ENCODE measurements around the gene REPS1.

The REPS1 gene

GRCh38 chr6:138873191-138873590 is 114.9 kb downstream of the REPS1 start:
- H3K4me3 ChIP-seq (ENCODE audit: low read length), result no peak overlapping the region
- H3K4me1 ChIP-seq (ENCODE audit: control insufficient read depth, insufficient read depth, low read length), result peaks cover 13% of the 10 kb centered on the region
- no peaks in the 10 kb centered on the region for H3K27me3 ChIP-seq (replicated peaks; ENCODE audit: control insufficient read depth, insufficient read depth, low read length)
- no peak overlapping the region for H3K9ac ChIP-seq (ENCODE audit: low read length)
- no peaks in the 10 kb centered on the region for H3K36me3 ChIP-seq (ENCODE audit: control insufficient read depth, insufficient read depth, low read length, severe bottlenecking)
- DNase-seq (ENCODE audit: low read depth), result no peak
- no peaks in the 10 kb centered on the region for H3K9me3 ChIP-seq (ENCODE audit: control insufficient read depth, low read length)

DNA sequence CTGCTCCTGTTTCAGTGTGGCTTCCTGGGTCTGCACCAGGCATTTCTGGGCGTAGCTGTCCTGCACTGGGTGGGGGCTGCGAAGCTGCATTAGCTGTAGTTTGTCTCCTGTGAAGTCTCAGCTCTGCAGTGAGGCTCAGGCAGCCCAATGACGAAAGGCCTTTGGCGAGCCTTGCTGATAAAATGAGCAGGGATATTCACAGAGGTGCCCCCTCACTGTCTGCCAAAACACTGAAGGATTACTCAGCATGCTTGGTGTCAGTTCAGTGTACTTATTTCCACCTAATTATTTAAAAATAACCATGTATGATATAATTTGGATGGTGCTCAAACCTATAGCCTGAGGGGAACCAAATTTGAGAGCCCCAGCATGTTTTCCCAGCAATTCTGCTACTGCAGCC is 118.7 kb downstream of the REPS1 start:
- Histone ChIP-seq H3K4me1 (ENCODE audit: control insufficient read depth, insufficient read depth, low read length) (peaks cover 8% of the 10 kb centered on the region), H3K9me3 (ENCODE audit: control insufficient read depth, low read length) (no peaks in the 10 kb centered on the region), H3K4me3 (ENCODE audit: low read length) (no peak overlapping the region), H3K9ac (ENCODE audit: low read length) (no peak overlapping the region), H3K27me3 (replicated peaks; ENCODE audit: control insufficient read depth, insufficient read depth, low read length) (no peaks in the 10 kb centered on the region), H3K36me3 (ENCODE audit: control insufficient read depth, insufficient read depth, low read length, severe bottlenecking) (no peaks in the 10 kb centered on the region)
- no peak for DNase-seq (ENCODE audit: low read depth)

- no peak for DNase-seq (ENCODE audit: low read depth)
These were observed 119.9 kb downstream of the REPS1 start for GRCh38 chr6:138868181-138868580.

GRCh38 chr6:138865480-138866109 is 122.5 kb downstream of the REPS1 start:
- H3K9me3 ChIP-seq (ENCODE audit: control insufficient read depth, low read length), result no peaks in the 10 kb centered on the region
- DNase-seq (ENCODE audit: low read depth), result no peak
- H3K36me3 ChIP-seq (ENCODE audit: control insufficient read depth, insufficient read depth, low read length, severe bottlenecking), result no peaks in the 10 kb centered on the region
- H3K4me1 ChIP-seq (ENCODE audit: control insufficient read depth, insufficient read depth, low read length), result peaks cover 8% of the 10 kb centered on the region
- H3K9ac ChIP-seq (ENCODE audit: low read length), result no peak overlapping the region
- H3K27me3 ChIP-seq (replicated peaks; ENCODE audit: control insufficient read depth, insufficient read depth, low read length), result no peaks in the 10 kb centered on the region
- H3K4me3 ChIP-seq (ENCODE audit: low read length), result no peak overlapping the region

More at GRCh38 chr6:138868181-138868580, 119.9 kb downstream of the REPS1 start:
- no peak overlapping the region for H3K9ac ChIP-seq (ENCODE audit: low read length)
- peaks cover 8% of the 10 kb centered on the region for H3K4me1 ChIP-seq (ENCODE audit: control insufficient read depth, insufficient read depth, low read length)
- H3K36me3 ChIP-seq (ENCODE audit: control insufficient read depth, insufficient read depth, low read length, severe bottlenecking), result no peaks in the 10 kb centered on the region
- no peaks in the 10 kb centered on the region for H3K9me3 ChIP-seq (ENCODE audit: control insufficient read depth, low read length)
- H3K27me3 ChIP-seq (replicated peaks; ENCODE audit: control insufficient read depth, insufficient read depth, low read length), result no peaks in the 10 kb centered on the region
- H3K4me3 ChIP-seq (ENCODE audit: low read length), result no peak overlapping the region

DNA sequence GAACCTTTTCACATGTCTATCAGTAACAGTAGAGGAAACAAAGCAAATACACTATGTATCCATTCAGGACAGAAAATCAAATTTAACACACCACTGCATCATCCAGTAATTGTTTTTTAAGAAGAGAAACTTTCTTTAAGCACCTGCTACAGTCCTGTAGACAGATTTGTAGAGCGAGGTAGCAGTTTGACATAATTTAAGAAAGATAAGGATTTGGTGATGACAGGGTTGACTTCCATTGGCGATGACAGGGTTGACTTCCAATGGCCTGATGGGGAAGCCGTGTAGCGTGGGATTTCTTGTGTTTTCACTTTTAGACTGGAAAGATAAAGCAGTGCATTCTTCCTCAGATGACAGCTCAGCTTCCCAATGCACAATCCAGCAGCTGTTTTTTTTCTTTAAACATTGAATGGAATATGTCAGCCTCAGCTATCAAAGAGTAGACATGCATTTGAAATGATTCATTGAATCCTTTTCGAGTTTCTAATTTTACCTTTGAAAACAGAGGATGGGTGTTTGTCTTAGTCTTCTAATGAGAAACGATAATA is 123.6 kb downstream of the REPS1 start:
- H3K4me3 ChIP-seq (ENCODE audit: low read length), result no peak overlapping the region

DNA sequence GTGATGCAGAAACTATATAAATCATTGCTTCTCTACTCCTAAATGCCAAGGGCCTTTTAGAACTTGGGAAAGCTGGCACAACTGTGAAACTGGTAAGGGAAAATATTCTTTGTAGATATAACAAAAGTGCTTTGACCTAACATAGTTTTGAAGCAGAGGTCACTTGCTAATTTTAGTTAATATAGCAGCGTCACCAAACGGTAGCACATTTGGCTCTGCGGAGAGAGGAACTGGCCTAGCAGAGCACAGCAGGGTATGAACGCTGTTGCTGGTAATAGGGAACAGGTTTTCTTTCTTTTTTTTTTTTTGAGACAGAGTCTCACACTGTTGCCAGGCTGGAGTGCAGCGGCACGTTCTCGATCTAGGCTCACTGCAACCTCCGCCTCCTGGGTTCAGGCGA is 124.7 kb downstream of the REPS1 start:
- Histone ChIP-seq H3K4me1 (ENCODE audit: control insufficient read depth, insufficient read depth, low read length) (no peaks in the 10 kb centered on the region), H3K27me3 (replicated peaks; ENCODE audit: control insufficient read depth, insufficient read depth, low read length) (no peaks in the 10 kb centered on the region), H3K36me3 (ENCODE audit: control insufficient read depth, insufficient read depth, low read length, severe bottlenecking) (no peaks in the 10 kb centered on the region), H3K4me3 (ENCODE audit: low read length) (no peak overlapping the region), H3K9me3 (ENCODE audit: control insufficient read depth, low read length) (no peaks in the 10 kb centered on the region), H3K9ac (ENCODE audit: low read length) (no peak overlapping the region)
- DNase-seq (ENCODE audit: low read depth), result no peak

More for the DNA sequence above, 123.6 kb downstream of the REPS1 start:
- Histone ChIP-seq H3K4me1 (ENCODE audit: control insufficient read depth, insufficient read depth, low read length) (peaks cover 3% of the 10 kb centered on the region), H3K27me3 (replicated peaks; ENCODE audit: control insufficient read depth, insufficient read depth, low read length) (no peaks in the 10 kb centered on the region), H3K9ac (ENCODE audit: low read length) (no peak overlapping the region), H3K9me3 (ENCODE audit: control insufficient read depth, low read length) (no peaks in the 10 kb centered on the region), H3K36me3 (ENCODE audit: control insufficient read depth, insufficient read depth, low read length, severe bottlenecking) (no peaks in the 10 kb centered on the region)
- DNase-seq (ENCODE audit: low read depth), result no peak

DNA sequence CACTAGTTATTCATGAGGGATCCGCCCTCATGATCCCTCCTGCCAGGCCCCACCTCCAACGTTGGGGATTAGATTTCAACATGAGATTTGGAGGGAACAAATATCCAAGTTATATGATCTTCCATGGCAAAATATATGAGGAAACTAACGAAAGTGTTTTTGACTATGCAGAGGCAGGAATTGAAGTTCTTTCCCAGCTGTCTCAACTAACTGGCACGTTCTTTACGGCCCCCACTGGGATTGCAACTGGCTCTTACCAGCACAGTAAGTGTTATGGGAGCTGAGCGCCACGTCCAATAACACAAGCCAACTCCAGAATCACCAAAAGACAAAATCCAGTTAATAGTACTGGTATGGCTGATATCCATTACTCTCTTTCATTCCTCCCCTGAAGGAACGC is 125.6 kb downstream of the REPS1 start:
- Histone ChIP-seq H3K9ac (ENCODE audit: low read length) (no peak overlapping the region), H3K27me3 (replicated peaks; ENCODE audit: control insufficient read depth, insufficient read depth, low read length) (no peaks in the 10 kb centered on the region), H3K36me3 (ENCODE audit: control insufficient read depth, insufficient read depth, low read length, severe bottlenecking) (no peaks in the 10 kb centered on the region), H3K4me3 (ENCODE audit: low read length) (no peak overlapping the region), H3K4me1 (ENCODE audit: control insufficient read depth, insufficient read depth, low read length) (no peaks in the 10 kb centered on the region), H3K9me3 (ENCODE audit: control insufficient read depth, low read length) (no peaks in the 10 kb centered on the region)
- DNase-seq (ENCODE audit: low read depth), result no peak

DNA sequence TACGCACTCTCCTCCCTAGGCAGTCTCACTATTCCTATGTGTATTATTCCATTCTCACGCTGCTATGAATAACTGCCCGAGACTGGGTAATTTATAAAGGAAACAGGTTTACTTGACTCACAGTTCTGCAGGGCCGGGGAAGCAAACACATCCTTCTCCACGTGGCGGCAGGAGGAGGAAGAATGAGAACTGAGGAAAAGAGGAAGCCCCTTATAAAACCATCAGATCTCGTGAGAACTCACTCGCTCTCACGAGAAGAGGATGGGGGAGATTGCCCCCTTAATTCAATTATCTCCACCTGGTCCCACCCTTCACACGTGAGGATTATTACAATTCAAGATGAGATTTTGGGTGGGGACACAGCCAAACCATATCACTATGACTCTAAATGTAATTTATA is 130.3 kb downstream of the REPS1 start:
- H3K4me3 ChIP-seq (ENCODE audit: low read length), result no peak overlapping the region
- H3K36me3 ChIP-seq (ENCODE audit: control insufficient read depth, insufficient read depth, low read length, severe bottlenecking), result no peaks in the 10 kb centered on the region
- no peaks in the 10 kb centered on the region for H3K4me1 ChIP-seq (ENCODE audit: control insufficient read depth, insufficient read depth, low read length)
- H3K27me3 ChIP-seq (replicated peaks; ENCODE audit: control insufficient read depth, insufficient read depth, low read length), result no peaks in the 10 kb centered on the region
- no peak for DNase-seq (ENCODE audit: low read depth)
- H3K9ac ChIP-seq (ENCODE audit: low read length), result no peak overlapping the region
- no peaks in the 10 kb centered on the region for H3K9me3 ChIP-seq (ENCODE audit: control insufficient read depth, low read length)

DNA sequence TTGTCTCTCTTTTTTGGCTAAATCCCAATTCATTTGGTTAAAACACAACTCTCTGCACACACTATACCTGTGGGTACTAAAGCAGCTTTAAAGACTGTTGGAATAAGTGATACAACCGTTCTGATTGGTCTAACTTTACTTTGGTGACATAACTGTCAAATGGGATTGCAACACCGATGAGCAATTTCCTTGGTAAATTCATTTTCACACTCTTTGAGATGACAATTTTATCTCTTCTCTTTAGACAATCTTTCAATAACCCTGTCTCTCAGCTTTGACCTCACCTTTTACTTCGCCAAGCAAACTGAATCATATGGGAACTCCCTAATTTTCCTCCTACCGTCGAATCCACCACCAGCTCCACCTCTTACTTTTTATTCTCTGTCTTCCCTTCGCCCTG is 131.4 kb downstream of the REPS1 start:
- Histone ChIP-seq H3K4me1 (ENCODE audit: control insufficient read depth, insufficient read depth, low read length) (no peaks in the 10 kb centered on the region), H3K4me3 (ENCODE audit: low read length) (no peak overlapping the region), H3K36me3 (ENCODE audit: control insufficient read depth, insufficient read depth, low read length, severe bottlenecking) (no peaks in the 10 kb centered on the region), H3K27me3 (replicated peaks; ENCODE audit: control insufficient read depth, insufficient read depth, low read length) (no peaks in the 10 kb centered on the region), H3K9me3 (ENCODE audit: control insufficient read depth, low read length) (no peaks in the 10 kb centered on the region), H3K9ac (ENCODE audit: low read length) (no peak overlapping the region)
- no peak for DNase-seq (ENCODE audit: low read depth)

All from adipocyte (in vitro differentiated cells).